Trophoblast cell (in vitro differentiated cells and primary cell): ENCODE results near the gene OTULIN.

Experiments used
- DNase-seq, 2 donors: peaks; one replicate each; pipeline ENCODE4 v3.0.0-alpha.2; 2016
- H2AFZ ChIP-seq: 2 replicates; pipeline ENCODE4 v1.6.1; 2013; ENCODE audit warnings: low read length, moderate library complexity, mild to moderate bottlenecking; ENCODE audit not compliant: insufficient read depth, poor library complexity
- H2AK5ac ChIP-seq: 2 replicates; pipeline ENCODE4 v1.6.1; 2013; ENCODE audit warnings: mild to moderate bottlenecking, low read length
- H2BK120ac ChIP-seq: 2 replicates; pipeline ENCODE4 v1.6.1; 2013; ENCODE audit warnings: low read length, mild to moderate bottlenecking, moderate library complexity; ENCODE audit not compliant: insufficient read depth, poor library complexity
- H2BK12ac ChIP-seq: 2 replicates; pipeline ENCODE4 v1.6.1; 2013; ENCODE audit warnings: mild to moderate bottlenecking, low read length, moderate library complexity
- H2BK5ac ChIP-seq: 2 replicates; pipeline ENCODE4 v1.6.1; 2013; ENCODE audit warnings: low read length, low read depth, moderate library complexity, mild to moderate bottlenecking; ENCODE audit not compliant: poor library complexity
- H3K14ac ChIP-seq: 2 replicates; pipeline ENCODE4 v1.6.1; 2013; ENCODE audit warnings: mild to moderate bottlenecking, low read length
- H3K18ac ChIP-seq: 2 replicates; pipeline ENCODE4 v1.6.1; 2013; ENCODE audit warnings: mild to moderate bottlenecking, low read length
- H3K23ac ChIP-seq: 2 replicates; pipeline ENCODE4 v1.6.1; 2013; ENCODE audit warnings: low read length
- H3K27ac ChIP-seq: 2 replicates; pipeline ENCODE4 v1.5.1; 2013; ENCODE audit warnings: low read depth, mild to moderate bottlenecking, inconsistent platforms, low read length, moderate library complexity
- H3K27me3 ChIP-seq: 2 replicates; pipeline ENCODE4 v1.6.1; 2013; ENCODE audit warnings: inconsistent platforms, mild to moderate bottlenecking, low read length, moderate library complexity; ENCODE audit not compliant: insufficient read depth
- H3K36me3 ChIP-seq, 2 experiments: 1 replicate in 1 of 2; 2 replicates in 1 of 2; pipeline ENCODE4 v1.6.1; 2013; ENCODE audit warnings: low read length in 2 of 2, mild to moderate bottlenecking in 2 of 2, moderate library complexity in 1 of 2; ENCODE audit not compliant: insufficient read depth in 2 of 2, control insufficient read depth in 1 of 2
- H3K4ac ChIP-seq: 2 replicates; pipeline ENCODE4 v1.6.1; 2013; ENCODE audit warnings: low read depth, mild to moderate bottlenecking, low read length, moderate library complexity
- H3K4me1 ChIP-seq, 2 experiments: 1 replicate in 1 of 2; 2 replicates in 1 of 2; pipeline ENCODE4 v1.6.1; 2013; ENCODE audit warnings: low read length in 2 of 2, mild to moderate bottlenecking in 2 of 2, moderate library complexity in 1 of 2; ENCODE audit not compliant: insufficient read depth in 2 of 2, control insufficient read depth in 1 of 2
- H3K4me2 ChIP-seq: 2 replicates; pipeline ENCODE4 v1.6.1; 2013; ENCODE audit warnings: inconsistent platforms, mild to moderate bottlenecking, low read length, moderate library complexity
- H3K4me3 ChIP-seq: 2 replicates; pipeline ENCODE4 v1.5.1; 2013; ENCODE audit warnings: mild to moderate bottlenecking, low read depth, low read length, inconsistent platforms
- H3K79me1 ChIP-seq: one replicate; pipeline ENCODE4 v1.6.1; 2013; ENCODE audit warnings: low read length
- H3K79me2 ChIP-seq: 2 replicates; pipeline ENCODE4 v1.6.1; 2013; ENCODE audit warnings: low read length, mild to moderate bottlenecking; ENCODE audit not compliant: control insufficient read depth, insufficient read depth, poor library complexity
- H3K9ac ChIP-seq: 2 replicates; pipeline ENCODE4 v1.6.1; 2013; ENCODE audit warnings: mild to moderate bottlenecking, low read length
- H3K9me3 ChIP-seq: 2 replicates; pipeline ENCODE4 v1.6.1; 2013; ENCODE audit warnings: low read depth, mild to moderate bottlenecking, control low read depth, inconsistent platforms, low read length; ENCODE audit not compliant: insufficient read depth
- H4K12ac ChIP-seq: 2 replicates; pipeline ENCODE4 v1.6.1; 2013; ENCODE audit warnings: low read depth, mild to moderate bottlenecking, low read length, moderate library complexity
- H4K8ac ChIP-seq: 2 replicates; pipeline ENCODE4 v1.6.1; 2013; ENCODE audit warnings: low read depth, mild to moderate bottlenecking, low read length, moderate library complexity
- H4K91ac ChIP-seq: one replicate; pipeline ENCODE4 v1.6.1; 2013; ENCODE audit warnings: low read depth, mild to moderate bottlenecking, low read length, moderate library complexity
- WGBS: extraction: QIAGEN DNeasy Blood & Tissue Kit; methylation state at CpG from one replicate; pipeline ENCODE4 v1.1.7; 2013; ENCODE audit warnings: missing lambda C conversion rate; ENCODE audit not compliant: insufficient read length, insufficient coverage; ENCODE audit errors: extremely low coverage; 5-methylcytosine and 5-hydroxymethylcytosine counted together

Gene OTULIN

DNA sequence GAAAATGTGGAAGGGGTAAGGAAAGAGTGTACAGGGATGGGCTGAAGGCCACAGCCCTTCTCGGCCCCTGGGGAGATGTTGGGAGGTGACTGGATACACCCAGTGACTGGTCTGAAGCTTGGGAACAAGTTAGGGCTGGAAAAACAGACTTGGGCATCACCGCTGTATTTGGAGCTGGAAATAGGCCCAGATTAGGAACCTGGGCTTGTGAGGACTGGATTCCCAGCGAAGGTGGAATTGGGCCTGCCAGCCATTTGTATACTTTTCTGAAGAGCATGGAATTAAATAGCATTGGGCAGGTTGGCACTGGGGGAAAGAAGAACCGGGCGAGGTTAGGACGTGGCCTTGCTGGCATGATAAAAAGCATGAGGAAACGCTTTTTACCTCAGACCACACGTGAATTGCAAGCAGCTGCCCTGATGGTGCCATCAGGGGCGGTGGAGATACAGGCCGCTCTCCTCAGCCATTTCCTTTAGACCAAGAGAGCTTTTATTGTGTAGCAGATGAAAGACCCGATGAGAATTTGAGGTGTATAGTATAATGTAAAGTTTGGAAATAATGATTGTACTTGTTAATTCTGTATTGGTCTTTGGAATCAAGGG is 37.8 kb downstream of the OTULIN start:
- H2AK5ac ChIP-seq: no peak overlapping the region
- DNase-seq: no peak
- H3K4me3 ChIP-seq: no peak overlapping the region
- no peak overlapping the region for H3K27ac ChIP-seq
- H3K36me3 ChIP-seq: peaks cover 28 to 32% of the 10 kb centered on the region in 2 experiments
- H3K27me3 ChIP-seq: no peaks in the 10 kb centered on the region
- no peak overlapping the region for H2BK120ac ChIP-seq
- H3K14ac ChIP-seq: no peak overlapping the region
- no peaks in the 10 kb centered on the region for H3K79me1 ChIP-seq
- no peak overlapping the region for H2BK12ac ChIP-seq
- no peak overlapping the region for H4K91ac ChIP-seq
- WGBS: 100% methylated on average over 1 of the region's 11 CpGs
- no peak overlapping the region for H2BK5ac ChIP-seq
- no peaks in the 10 kb centered on the region for H3K9me3 ChIP-seq
- H3K4ac ChIP-seq: no peak overlapping the region
- H3K23ac ChIP-seq: no peak overlapping the region
- no peak overlapping the region for H3K4me2 ChIP-seq
- no peak overlapping the region for H3K18ac ChIP-seq
- no peak overlapping the region for H3K9ac ChIP-seq
- no peak overlapping the region for H2AFZ ChIP-seq
- H3K79me2 ChIP-seq: no peaks in the 10 kb centered on the region
- no peak overlapping the region for H4K8ac ChIP-seq
- H4K12ac ChIP-seq: no peak overlapping the region
- H3K4me1 ChIP-seq: peaks cover 3% of the 10 kb centered on the region in 2 experiments

DNA sequence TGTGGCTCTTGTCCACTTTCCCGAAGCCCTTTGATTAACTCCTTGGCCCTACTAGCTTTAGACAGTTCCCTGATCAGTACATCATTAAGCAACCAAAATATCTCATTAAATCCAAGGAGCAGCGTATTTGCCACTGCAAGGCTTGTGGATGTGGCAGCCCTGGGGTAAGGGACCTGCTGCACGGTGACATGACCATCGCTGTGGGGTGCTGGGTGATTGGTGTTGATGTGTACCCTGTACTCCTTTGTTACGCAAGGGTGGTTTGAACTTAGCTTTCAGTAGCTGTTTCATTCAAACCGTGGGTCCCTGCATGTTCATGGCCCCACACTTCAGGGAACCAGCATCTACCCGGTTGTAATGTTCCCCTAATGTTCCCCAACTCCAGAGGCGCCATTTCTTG is 41.0 kb downstream of the OTULIN start:
- Histone ChIP-seq H3K4me1 (peaks cover 3% of the 10 kb centered on the region in 2 experiments), H3K79me2 (no peaks in the 10 kb centered on the region)

DNA sequence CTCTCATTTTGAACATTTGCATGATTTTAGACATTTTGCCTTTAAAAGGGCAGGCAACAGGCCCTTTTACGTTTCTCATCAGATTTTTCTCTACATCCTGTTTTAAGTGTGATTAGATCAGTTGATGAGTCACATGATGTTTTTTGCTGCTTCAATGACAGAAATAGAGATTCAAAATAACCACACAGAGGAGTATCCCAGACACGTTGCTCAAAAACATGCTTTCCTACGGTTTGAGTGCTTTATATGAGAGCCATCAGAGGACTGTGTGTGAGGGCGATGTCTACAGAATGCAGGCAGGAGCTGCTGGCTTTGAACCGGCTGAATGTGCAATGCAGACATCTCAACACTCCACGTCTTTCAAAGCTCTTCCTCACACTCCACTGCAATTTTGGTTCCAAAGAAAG is 42.1 kb downstream of the OTULIN start:
- Histone ChIP-seq H3K27me3 (no peaks in the 10 kb centered on the region), H3K79me1 (no peaks in the 10 kb centered on the region), H3K4me2 (no peak overlapping the region), H3K4ac (no peak overlapping the region), H2BK120ac (no peak overlapping the region), H2AK5ac (no peak overlapping the region), H3K9ac (no peak overlapping the region), H4K91ac (no peak overlapping the region), H3K9me3 (no peaks in the 10 kb centered on the region), H4K12ac (no peak overlapping the region), H4K8ac (no peak overlapping the region), H3K18ac (no peak overlapping the region), H2BK5ac (no peak overlapping the region), H2AFZ (no peak overlapping the region), H3K79me2 (no peaks in the 10 kb centered on the region), H2BK12ac (no peak overlapping the region), H3K27ac (no peak overlapping the region), H3K23ac (no peak overlapping the region), H3K36me3 (peaks cover 34% of the 10 kb centered on the region in 2 experiments), H3K4me1 (peaks cover 3% of the 10 kb centered on the region in 2 experiments), H3K14ac (no peak overlapping the region), H3K4me3 (no peak overlapping the region)
- WGBS: no CpG with 5 or more reads among the region's 6 CpGs
- peak in 1 of 2 donors; percentile 15 for DNase-seq

More for the DNA sequence above, 41.0 kb downstream of the OTULIN start:
- Histone ChIP-seq H3K4me3 (no peak overlapping the region), H4K12ac (no peak overlapping the region), H3K36me3 (peaks cover 31 to 34% of the 10 kb centered on the region in 2 experiments), H3K79me1 (no peaks in the 10 kb centered on the region), H3K27ac (no peak overlapping the region), H2AK5ac (no peak overlapping the region), H3K23ac (no peak overlapping the region), H4K91ac (no peak overlapping the region), H4K8ac (no peak overlapping the region), H3K9me3 (no peaks in the 10 kb centered on the region), H3K4ac (no peak overlapping the region), H2BK12ac (no peak overlapping the region), H3K14ac (no peak overlapping the region), H3K18ac (no peak overlapping the region), H2BK5ac (no peak overlapping the region), H2BK120ac (no peak overlapping the region), H3K4me2 (no peak overlapping the region), H2AFZ (no peak overlapping the region), H3K27me3 (no peaks in the 10 kb centered on the region), H3K9ac (no peak overlapping the region)
- no peak for DNase-seq
- no CpG with 5 or more reads among the region's 8 CpGs for WGBS

- Histone ChIP-seq H3K4me1 (peaks cover 3% of the 10 kb centered on the region in 2 experiments), H3K79me2 (no peaks in the 10 kb centered on the region), H2BK12ac (no peak overlapping the region), H3K23ac (no peak overlapping the region), H3K4me3 (no peak overlapping the region), H4K12ac (no peak overlapping the region), H2BK5ac (no peak overlapping the region), H2BK120ac (no peak overlapping the region), H3K4me2 (no peak overlapping the region), H3K14ac (no peak overlapping the region), H3K9ac (no peak overlapping the region), H3K18ac (no peak overlapping the region), H3K36me3 (peaks cover 39 to 44% of the 10 kb centered on the region in 2 experiments), H3K27me3 (no peaks in the 10 kb centered on the region), H4K91ac (peak overlapping the region; percentile 20), H3K4ac (no peak overlapping the region), H3K79me1 (no peaks in the 10 kb centered on the region), H4K8ac (no peak overlapping the region), H2AK5ac (no peak overlapping the region), H3K27ac (no peak overlapping the region), H2AFZ (no peak overlapping the region), H3K9me3 (no peaks in the 10 kb centered on the region)
- no CpG with 5 or more reads among the region's 9 CpGs for WGBS
- DNase-seq: no peak
These were observed 43.4 kb downstream of the OTULIN start for GRCh38 chr5:14707811-14708390.
